ENCODE data around the gene C3orf20. TPM values are rescaled to one million over a fixed set of nuclear protein-coding genes. Genes with fewer than 3 reads are reported as not detected.

The C3orf20 gene
- total and polyA plus RNA-seq, 2 experiments from 2014 or later: not detected

DNA sequence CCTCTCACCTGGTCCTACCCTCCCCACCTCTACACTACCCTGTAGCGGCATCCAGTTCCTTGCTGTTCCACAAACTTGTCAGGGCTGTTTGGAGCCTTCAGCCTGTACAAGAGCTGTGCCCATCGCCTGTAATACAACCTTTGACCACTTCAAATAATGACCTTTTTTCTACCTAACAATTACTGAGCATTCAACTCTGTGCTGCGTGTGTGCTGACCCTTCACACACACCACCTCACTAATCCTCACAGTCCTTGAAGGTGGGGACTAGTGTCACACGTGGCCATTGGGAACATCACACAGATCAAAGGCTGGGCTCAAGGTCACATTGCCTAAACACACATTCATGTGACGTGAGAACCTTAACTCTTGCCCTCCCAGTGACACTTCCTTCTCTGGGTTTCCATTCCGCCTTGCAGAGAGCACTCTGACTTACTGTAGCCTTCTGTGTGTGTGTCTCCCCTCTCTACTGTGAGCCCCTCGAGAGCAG, 3.1 kb downstream of the C3orf20 start:
- peak; percentile 62 for ATAC-seq

More for the DNA sequence above, 3.1 kb downstream of the C3orf20 start:
- H3K27ac Mint-ChIP-seq: no peak overlapping the region
- Histone ChIP-seq H3K4me2 (no peak overlapping the region), H3K9me2 (ENCODE audit: insufficient read depth) (no peaks in the 10 kb centered on the region), H3K4me1 (ENCODE audit: insufficient read depth) (no peaks in the 10 kb centered on the region), H3K27ac (ENCODE audit: low read depth) (no peak overlapping the region), H4K20me1 (replicated peaks; ENCODE audit: insufficient read depth) (no peaks in the 10 kb centered on the region), H3K79me2 (replicated peaks; ENCODE audit: insufficient read depth) (no peaks in the 10 kb centered on the region), H3K36me3 (ENCODE audit: insufficient read depth) (no peaks in the 10 kb centered on the region), H2AFZ (no peak overlapping the region), H3K27me3 (ENCODE audit: insufficient read depth) (no peaks in the 10 kb centered on the region), H3F3A (replicated peaks; ENCODE audit: low read depth) (no peaks in the 10 kb centered on the region), H3K4me3 (no peak overlapping the region)
- H3K4me1 Mint-ChIP-seq: no peaks in the 10 kb centered on the region; the same call in 2 of the 3 replicates
- no peak for TF ChIP-seq ZNF331 (CRISPR knock-in tag; IDR thresholded peaks at IDR 0.05; ENCODE audit: low read depth)
- TF ChIP-seq EZH2phosphoT487 (IDR thresholded peaks at IDR 0.05; ENCODE audit: unreplicated experiment): no peak
- TF ChIP-seq, protein P1, sequence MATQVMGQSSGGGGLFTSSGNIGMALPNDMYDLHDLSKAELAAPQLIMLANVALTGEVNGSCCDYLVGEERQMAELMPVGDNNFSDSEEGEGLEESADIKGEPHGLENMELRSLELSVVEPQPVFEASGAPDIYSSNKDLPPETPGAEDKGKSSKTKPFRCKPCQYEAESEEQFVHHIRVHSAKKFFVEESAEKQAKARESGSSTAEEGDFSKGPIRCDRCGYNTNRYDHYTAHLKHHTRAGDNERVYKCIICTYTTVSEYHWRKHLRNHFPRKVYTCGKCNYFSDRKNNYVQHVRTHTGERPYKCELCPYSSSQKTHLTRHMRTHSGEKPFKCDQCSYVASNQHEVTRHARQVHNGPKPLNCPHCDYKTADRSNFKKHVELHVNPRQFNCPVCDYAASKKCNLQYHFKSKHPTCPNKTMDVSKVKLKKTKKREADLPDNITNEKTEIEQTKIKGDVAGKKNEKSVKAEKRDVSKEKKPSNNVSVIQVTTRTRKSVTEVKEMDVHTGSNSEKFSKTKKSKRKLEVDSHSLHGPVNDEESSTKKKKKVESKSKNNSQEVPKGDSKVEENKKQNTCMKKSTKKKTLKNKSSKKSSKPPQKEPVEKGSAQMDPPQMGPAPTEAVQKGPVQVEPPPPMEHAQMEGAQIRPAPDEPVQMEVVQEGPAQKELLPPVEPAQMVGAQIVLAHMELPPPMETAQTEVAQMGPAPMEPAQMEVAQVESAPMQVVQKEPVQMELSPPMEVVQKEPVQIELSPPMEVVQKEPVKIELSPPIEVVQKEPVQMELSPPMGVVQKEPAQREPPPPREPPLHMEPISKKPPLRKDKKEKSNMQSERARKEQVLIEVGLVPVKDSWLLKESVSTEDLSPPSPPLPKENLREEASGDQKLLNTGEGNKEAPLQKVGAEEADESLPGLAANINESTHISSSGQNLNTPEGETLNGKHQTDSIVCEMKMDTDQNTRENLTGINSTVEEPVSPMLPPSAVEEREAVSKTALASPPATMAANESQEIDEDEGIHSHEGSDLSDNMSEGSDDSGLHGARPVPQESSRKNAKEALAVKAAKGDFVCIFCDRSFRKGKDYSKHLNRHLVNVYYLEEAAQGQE (IDR thresholded peaks at IDR 0.05; ENCODE audit: unreplicated experiment): no peak
- no peak for TF ChIP-seq EZH2 (IDR thresholded peaks at IDR 0.05; ENCODE audit: low read depth, unreplicated experiment)
- TF ChIP-seq JUNB (IDR thresholded peaks at IDR 0.05; ENCODE audit: unreplicated experiment): no peak
- TF ChIP-seq, protein P2, sequence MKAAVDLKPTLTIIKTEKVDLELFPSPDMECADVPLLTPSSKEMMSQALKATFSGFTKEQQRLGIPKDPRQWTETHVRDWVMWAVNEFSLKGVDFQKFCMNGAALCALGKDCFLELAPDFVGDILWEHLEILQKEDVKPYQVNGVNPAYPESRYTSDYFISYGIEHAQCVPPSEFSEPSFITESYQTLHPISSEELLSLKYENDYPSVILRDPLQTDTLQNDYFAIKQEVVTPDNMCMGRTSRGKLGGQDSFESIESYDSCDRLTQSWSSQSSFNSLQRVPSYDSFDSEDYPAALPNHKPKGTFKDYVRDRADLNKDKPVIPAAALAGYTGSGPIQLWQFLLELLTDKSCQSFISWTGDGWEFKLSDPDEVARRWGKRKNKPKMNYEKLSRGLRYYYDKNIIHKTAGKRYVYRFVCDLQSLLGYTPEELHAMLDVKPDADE (IDR thresholded peaks at IDR 0.05): no peak
- TF ChIP-seq ZNF114 (CRISPR knock-in tag; IDR thresholded peaks at IDR 0.05): no peak
- TF ChIP-seq CREB1 (CRISPR knock-in tag; IDR thresholded peaks at IDR 0.05; ENCODE audit: low read depth): no peak
- TF ChIP-seq, protein P3, sequence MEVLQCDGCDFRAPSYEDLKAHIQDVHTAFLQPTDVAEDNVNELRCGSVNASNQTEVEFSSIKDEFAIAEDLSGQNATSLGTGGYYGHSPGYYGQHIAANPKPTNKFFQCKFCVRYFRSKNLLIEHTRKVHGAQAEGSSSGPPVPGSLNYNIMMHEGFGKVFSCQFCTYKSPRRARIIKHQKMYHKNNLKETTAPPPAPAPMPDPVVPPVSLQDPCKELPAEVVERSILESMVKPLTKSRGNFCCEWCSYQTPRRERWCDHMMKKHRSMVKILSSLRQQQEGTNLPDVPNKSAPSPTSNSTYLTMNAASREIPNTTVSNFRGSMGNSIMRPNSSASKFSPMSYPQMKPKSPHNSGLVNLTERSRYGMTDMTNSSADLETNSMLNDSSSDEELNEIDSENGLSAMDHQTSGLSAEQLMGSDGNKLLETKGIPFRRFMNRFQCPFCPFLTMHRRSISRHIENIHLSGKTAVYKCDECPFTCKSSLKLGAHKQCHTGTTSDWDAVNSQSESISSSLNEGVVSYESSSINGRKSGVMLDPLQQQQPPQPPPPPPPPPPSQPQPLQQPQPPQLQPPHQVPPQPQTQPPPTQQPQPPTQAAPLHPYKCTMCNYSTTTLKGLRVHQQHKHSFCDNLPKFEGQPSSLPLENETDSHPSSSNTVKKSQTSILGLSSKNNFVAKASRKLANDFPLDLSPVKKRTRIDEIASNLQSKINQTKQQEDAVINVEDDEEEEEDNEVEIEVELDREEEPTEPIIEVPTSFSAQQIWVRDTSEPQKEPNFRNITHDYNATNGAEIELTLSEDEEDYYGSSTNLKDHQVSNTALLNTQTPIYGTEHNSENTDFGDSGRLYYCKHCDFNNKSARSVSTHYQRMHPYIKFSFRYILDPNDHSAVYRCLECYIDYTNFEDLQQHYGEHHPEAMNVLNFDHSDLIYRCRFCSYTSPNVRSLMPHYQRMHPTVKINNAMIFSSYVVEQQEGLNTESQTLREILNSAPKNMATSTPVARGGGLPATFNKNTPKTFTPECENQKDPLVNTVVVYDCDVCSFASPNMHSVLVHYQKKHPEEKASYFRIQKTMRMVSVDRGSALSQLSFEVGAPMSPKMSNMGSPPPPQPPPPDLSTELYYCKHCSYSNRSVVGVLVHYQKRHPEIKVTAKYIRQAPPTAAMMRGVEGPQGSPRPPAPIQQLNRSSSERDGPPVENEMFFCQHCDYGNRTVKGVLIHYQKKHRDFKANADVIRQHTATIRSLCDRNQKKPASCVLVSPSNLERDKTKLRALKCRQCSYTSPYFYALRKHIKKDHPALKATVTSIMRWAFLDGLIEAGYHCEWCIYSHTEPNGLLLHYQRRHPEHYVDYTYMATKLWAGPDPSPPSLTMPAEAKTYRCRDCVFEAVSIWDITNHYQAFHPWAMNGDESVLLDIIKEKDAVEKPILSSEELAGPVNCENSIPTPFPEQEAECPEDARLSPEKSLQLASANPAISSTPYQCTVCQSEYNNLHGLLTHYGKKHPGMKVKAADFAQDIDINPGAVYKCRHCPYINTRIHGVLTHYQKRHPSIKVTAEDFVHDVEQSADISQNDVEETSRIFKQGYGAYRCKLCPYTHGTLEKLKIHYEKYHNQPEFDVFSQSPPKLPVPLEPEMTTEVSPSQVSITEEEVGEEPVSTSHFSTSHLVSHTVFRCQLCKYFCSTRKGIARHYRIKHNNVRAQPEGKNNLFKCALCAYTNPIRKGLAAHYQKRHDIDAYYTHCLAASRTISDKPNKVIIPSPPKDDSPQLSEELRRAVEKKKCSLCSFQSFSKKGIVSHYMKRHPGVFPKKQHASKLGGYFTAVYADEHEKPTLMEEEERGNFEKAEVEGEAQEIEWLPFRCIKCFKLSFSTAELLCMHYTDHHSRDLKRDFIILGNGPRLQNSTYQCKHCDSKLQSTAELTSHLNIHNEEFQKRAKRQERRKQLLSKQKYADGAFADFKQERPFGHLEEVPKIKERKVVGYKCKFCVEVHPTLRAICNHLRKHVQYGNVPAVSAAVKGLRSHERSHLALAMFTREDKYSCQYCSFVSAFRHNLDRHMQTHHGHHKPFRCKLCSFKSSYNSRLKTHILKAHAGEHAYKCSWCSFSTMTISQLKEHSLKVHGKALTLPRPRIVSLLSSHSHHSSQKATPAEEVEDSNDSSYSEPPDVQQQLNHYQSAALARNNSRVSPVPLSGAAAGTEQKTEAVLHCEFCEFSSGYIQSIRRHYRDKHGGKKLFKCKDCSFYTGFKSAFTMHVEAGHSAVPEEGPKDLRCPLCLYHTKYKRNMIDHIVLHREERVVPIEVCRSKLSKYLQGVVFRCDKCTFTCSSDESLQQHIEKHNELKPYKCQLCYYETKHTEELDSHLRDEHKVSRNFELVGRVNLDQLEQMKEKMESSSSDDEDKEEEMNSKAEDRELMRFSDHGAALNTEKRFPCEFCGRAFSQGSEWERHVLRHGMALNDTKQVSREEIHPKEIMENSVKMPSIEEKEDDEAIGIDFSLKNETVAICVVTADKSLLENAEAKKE (CRISPR knock-in tag; IDR thresholded peaks at IDR 0.05): no peak
- TF ChIP-seq POLR2AphosphoS5 (IDR thresholded peaks at IDR 0.05; ENCODE audit: low read depth): no peak
- no peak for TF ChIP-seq NANOG (IDR thresholded peaks at IDR 0.05; ENCODE audit: borderline replicate concordance)
- no peak for TF ChIP-seq STAT1 (IDR thresholded peaks at IDR 0.05; ENCODE audit: unreplicated experiment)
- H3K9me3 Mint-ChIP-seq: peaks cover 15% of the 10 kb centered on the region
- H3K4me3 Mint-ChIP-seq: no peak overlapping the region
- H3K36me3 Mint-ChIP-seq (ENCODE audit: low read depth): peaks cover 7% of the 10 kb centered on the region; the same call in 1 of the 3 replicates
- H3K27me3 Mint-ChIP-seq (ENCODE audit: insufficient read depth, low read depth, poor library complexity): peaks cover 8% of the 10 kb centered on the region
- DNase-seq (ENCODE audit: low spot score): peak; percentile 27
